Calu3 (cell line): ENCODE data around the gene EFCAB13. TPM values are rescaled to one million over a fixed set of nuclear protein-coding genes. Genes with fewer than 3 reads are reported as not detected.

Experiments used
- BruUV-seq: library from RNA; stranded (reverse); fragments of 400-500 nt; replicated peaks from 2 replicates; lab custom pipeline; 2021; lab: Mats Ljungman, UMichigan
- CTCF ChIA-PET: fragments of 300-600 bp; sonication (Branson Sonifier 250); formaldehyde crosslinking; loops from one replicate; lab custom pipeline; 2022; ENCODE audit warnings: antibody characterized with exemption; lab: Charles Lee
- DNase-seq: peaks from one replicate; pipeline ENCODE4 v3.0.0; 2022
- H3K27ac Mint-ChIP-seq: one replicate; pipeline ENCODE4 v1.8.0; 2022; ENCODE audit warnings: mixed read lengths; ENCODE audit not compliant: unreplicated experiment
- H3K27me3 Mint-ChIP-seq: one replicate; pipeline ENCODE4 v1.8.0; 2022; ENCODE audit warnings: mixed read lengths; ENCODE audit not compliant: unreplicated experiment
- H3K36me3 Mint-ChIP-seq: one replicate; pipeline ENCODE4 v1.8.0; 2022; ENCODE audit warnings: mild to moderate bottlenecking, moderate library complexity, mixed read lengths; ENCODE audit not compliant: insufficient read depth, unreplicated experiment
- H3K4me1 Mint-ChIP-seq: one replicate; pipeline ENCODE4 v1.8.0; 2022; ENCODE audit warnings: mild to moderate bottlenecking, low read depth, mixed read lengths; ENCODE audit not compliant: unreplicated experiment
- H3K4me3 Mint-ChIP-seq: one replicate; pipeline ENCODE4 v1.8.0; 2022; ENCODE audit warnings: mild to moderate bottlenecking, low read depth, moderate library complexity, mixed read lengths; ENCODE audit not compliant: unreplicated experiment
- H3K9me3 Mint-ChIP-seq: one replicate; pipeline ENCODE4 v1.8.0; 2022; ENCODE audit warnings: low read depth, mixed read lengths; ENCODE audit not compliant: unreplicated experiment
- CTCF ChIP-seq: fragments of 200-600 bp; IDR thresholded peaks from one replicate; pipeline ENCODE4 v1.8.0; 2022; ENCODE audit warnings: antibody characterized with exemption; ENCODE audit not compliant: unreplicated experiment
- intact Hi-C: fragments of 100-400 bp; cut with micrococcal nuclease; formaldehyde crosslinking; loops from one replicate; pipeline ENCODE4 v1.10.0; 2022; ENCODE audit not compliant: unreplicated experiment
- total RNA-seq: library from RNA; stranded (reverse); gene quantifications from 2 replicates; pipeline ENCODE4 v1.2.3, GENCODE V29; 2022

EFCAB13 gene
- total RNA-seq, 1 experiment from 2014 or later: 21.5 TPM

GRCh38 chr17:47401100-47401499, 77.3 kb downstream of the EFCAB13 start:
- no peak for TF ChIP-seq CTCF
- DNase-seq: no peak
- BruUV-seq: no TSS peak
- no peak overlapping the region for H3K4me3 Mint-ChIP-seq
- no peak overlapping the region for H3K27ac Mint-ChIP-seq
- intact Hi-C loops: no loop called here
- H3K4me1 Mint-ChIP-seq: peaks cover 8% of the 10 kb centered on the region
- CTCF ChIA-PET: interaction anchor here (1.5 kb wide), 1 partner anchor 77 kb away, joined by 5 read pairs; the partner anchor contains the start of gene EFCAB13
- no peaks in the 10 kb centered on the region for H3K36me3 Mint-ChIP-seq
- H3K27me3 Mint-ChIP-seq: no peaks in the 10 kb centered on the region
- no peaks in the 10 kb centered on the region for H3K9me3 Mint-ChIP-seq

GRCh38 chr17:47404006-47404405, 80.3 kb downstream of the EFCAB13 start:
- H3K27ac Mint-ChIP-seq: no peak overlapping the region
- no peak overlapping the region for H3K4me3 Mint-ChIP-seq
- intact Hi-C loops: no loop called here

GRCh38 chr17:47404875-47405274, 81.1 kb downstream of the EFCAB13 start:
- H3K27ac Mint-ChIP-seq: no peak overlapping the region
- no peak for TF ChIP-seq CTCF
- BruUV-seq: no TSS peak
- no peak overlapping the region for H3K4me3 Mint-ChIP-seq
- no peaks in the 10 kb centered on the region for H3K36me3 Mint-ChIP-seq
- CTCF ChIA-PET: interaction anchor here (0.6 kb wide), 1 partner anchor 156 kb away, joined by 3 read pairs; no protein-coding TSS in a partner anchor
- intact Hi-C loops: no loop called here
- peaks cover 8% of the 10 kb centered on the region for H3K4me1 Mint-ChIP-seq
- DNase-seq: no peak
- no peaks in the 10 kb centered on the region for H3K27me3 Mint-ChIP-seq
- H3K9me3 Mint-ChIP-seq: no peaks in the 10 kb centered on the region

More at GRCh38 chr17:47404006-47404405, 80.3 kb downstream of the EFCAB13 start:
- H3K27me3 Mint-ChIP-seq: no peaks in the 10 kb centered on the region
- no peak for DNase-seq
- BruUV-seq: no TSS peak
- no peak for TF ChIP-seq CTCF
- CTCF ChIA-PET: interaction anchor here (0.5 to 0.7 kb wide), 2 partner anchors 61 to 311 kb away, joined by 3 to 4 read pairs; no protein-coding TSS in a partner anchor
- no peaks in the 10 kb centered on the region for H3K36me3 Mint-ChIP-seq
- peaks cover 8% of the 10 kb centered on the region for H3K4me1 Mint-ChIP-seq
- H3K9me3 Mint-ChIP-seq: no peaks in the 10 kb centered on the region

- no peak for TF ChIP-seq CTCF
- no peak overlapping the region for H3K4me3 Mint-ChIP-seq
- CTCF ChIA-PET: no interaction called here
- no peaks in the 10 kb centered on the region for H3K36me3 Mint-ChIP-seq
- H3K4me1 Mint-ChIP-seq: no peaks in the 10 kb centered on the region
- no TSS peak for BruUV-seq
- H3K27me3 Mint-ChIP-seq: no peaks in the 10 kb centered on the region
- no peak overlapping the region for H3K27ac Mint-ChIP-seq
- intact Hi-C loops: no loop called here
- no peaks in the 10 kb centered on the region for H3K9me3 Mint-ChIP-seq
- DNase-seq: no peak
Observed at GRCh38 chr17:47413872-47414271, 90.1 kb downstream of the EFCAB13 start.
